GM10266 (cell line): ENCODE results near the gene GPR107.
"Not testable (repeated sequence)": the region's sequence is repeated elsewhere in the genome, so short reads cannot be mapped to it uniquely, and the experiment has no call there.

Experiments
- DNase-seq: peaks from one replicate; pipeline ENCODE4 v3.0.0; 2012; ENCODE audit errors: extremely low spot score
- TF ChIP-seq, protein P1 (sequence below): IDR thresholded peaks from 2 replicates; pipeline ENCODE4 v1.5.1; 2012; ENCODE audit warnings: mild to moderate bottlenecking, low read depth; ENCODE audit not compliant: control insufficient read depth, insufficient read depth; ENCODE audit errors: missing control alignments

GPR107 gene

DNA sequence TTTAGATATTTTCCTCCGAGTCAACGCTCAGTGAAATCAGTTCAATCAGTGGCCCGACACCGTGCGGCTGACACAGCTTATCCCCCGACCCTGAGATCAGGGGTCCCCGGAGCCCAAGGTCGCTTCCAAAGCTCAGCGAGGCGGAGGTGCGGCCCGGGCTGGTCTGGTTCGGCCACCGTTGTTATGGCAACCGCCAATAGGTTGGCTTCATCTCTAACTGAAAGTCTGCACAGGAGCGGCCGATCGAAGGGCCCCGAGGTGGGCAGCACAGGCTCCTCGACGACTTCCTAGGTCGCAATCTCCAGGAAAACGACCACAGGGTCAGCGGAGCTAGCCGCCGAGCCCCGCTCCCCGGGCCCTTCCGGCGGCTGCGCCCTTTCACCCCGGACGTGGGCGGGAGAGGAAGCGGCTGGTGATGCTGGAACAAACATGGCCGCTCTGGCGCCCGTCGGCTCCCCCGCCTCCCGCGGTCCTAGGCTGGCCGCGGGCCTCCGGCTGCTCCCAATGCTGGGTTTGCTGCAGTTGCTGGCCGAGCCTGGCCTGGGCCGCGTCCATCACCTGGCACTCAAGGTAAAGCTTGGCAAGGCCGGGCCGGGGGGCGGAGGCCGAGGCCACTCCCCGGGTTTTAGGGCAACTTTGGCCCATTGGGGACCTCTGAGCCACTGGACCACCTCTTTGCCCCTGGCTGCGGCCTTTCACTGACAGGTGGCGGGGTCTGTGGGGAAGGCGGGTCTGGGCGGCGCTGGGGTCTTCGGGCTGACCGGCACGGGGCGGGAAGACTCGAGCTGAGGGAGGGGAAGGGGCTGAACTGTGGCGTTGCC is at the start of gene GPR107:
Gene GPR107 (plus strand): TSS at position 403 of the 821 bp plus-strand sequence. CDS start 27 bp downstream, at position 430.
- TF ChIP-seq, protein P1, sequence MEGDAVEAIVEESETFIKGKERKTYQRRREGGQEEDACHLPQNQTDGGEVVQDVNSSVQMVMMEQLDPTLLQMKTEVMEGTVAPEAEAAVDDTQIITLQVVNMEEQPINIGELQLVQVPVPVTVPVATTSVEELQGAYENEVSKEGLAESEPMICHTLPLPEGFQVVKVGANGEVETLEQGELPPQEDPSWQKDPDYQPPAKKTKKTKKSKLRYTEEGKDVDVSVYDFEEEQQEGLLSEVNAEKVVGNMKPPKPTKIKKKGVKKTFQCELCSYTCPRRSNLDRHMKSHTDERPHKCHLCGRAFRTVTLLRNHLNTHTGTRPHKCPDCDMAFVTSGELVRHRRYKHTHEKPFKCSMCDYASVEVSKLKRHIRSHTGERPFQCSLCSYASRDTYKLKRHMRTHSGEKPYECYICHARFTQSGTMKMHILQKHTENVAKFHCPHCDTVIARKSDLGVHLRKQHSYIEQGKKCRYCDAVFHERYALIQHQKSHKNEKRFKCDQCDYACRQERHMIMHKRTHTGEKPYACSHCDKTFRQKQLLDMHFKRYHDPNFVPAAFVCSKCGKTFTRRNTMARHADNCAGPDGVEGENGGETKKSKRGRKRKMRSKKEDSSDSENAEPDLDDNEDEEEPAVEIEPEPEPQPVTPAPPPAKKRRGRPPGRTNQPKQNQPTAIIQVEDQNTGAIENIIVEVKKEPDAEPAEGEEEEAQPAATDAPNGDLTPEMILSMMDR: no peak
- peak; percentile 88 for DNase-seq

DNA sequence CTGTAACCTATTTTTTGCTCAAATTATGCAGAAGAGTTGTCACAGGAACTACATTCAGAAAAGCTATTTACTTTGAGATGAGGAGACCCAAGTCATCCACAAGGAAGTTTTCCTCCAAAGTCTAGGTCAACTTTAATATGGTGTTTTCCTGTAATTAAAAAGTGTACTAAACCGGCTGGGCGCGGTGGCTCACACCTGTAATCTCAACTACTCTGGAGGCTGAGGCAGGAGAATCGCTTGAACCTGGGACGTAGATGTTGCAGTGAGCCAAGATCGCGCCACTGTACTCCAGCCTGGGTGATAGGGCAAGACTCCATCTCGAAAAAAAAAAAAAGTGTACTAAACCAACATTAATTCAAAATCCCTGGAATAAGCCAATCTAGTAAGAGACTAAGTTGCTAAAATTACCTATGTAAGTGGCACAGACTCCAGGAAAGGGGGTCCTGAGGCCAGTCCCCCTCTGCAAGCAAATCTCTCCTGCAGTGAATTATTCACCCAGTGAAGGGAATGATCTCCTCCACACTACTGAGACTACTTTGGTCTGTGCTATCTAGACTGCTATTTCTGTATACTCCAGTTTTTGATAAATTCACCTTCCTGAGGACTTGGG is 49.7 kb upstream of the GPR107 start:
- TF ChIP-seq, protein P1: no peak
- no peak for DNase-seq

DNA sequence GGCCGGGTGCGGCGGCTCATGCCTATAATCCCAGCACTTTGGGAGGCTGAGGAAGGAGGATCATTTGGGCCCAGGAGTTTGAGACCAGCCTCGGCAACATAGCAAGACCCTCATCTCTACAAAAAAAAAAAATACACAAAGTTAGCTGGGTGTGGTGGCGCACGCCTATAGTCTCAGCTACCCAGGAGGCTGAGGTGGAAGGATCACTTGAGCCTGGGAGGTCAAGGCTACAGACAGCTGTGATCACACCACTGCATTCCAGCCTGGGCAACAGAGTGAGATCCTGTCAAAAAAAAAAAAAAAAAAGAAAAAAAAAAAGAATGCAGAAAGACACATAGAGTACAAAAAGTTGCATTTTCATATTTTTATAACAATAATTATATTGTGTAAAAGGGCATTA is 46.8 kb upstream of the GPR107 start:
- DNase-seq: not testable (repeated sequence)

DNA sequence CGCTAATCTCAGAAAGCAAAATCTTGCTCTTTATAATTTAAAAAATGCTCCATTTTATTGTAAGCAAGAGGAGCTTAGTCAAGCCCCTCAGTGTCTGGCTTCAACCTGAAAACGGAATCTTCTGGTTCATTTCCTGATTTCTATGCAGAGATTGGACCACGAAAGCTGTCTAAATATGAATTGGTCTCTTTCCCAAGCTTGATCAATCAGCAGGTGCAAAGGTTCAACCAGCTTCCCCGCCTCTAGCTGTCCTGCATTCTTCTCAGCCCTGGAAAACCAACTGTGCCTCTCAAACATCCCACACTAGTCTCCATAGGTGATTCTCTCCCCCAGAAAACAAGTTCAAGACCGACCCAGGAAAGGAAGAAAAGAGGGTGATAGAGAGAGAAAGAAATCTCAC is 45.2 kb upstream of the GPR107 start:
- TF ChIP-seq, protein P1: no peak
- DNase-seq: no peak

DNA sequence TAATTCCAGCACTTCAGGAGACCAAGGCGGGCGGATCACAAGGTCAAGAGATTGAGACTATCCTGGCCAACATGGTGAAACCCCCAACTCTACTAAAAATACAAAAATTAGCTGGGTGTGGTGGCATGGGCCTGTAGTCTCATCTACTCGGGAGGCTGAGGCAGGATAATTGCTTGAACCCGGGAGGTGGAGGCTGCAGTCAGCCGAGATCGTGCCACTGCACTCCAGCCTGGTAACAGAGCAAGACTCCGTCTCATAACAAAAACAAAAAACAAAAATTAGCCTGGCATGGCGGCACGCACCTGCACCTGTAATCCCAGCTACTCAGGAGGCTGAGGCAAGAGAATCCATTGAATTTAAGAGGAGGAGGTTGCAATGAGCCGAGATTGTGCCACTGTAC is 44.2 kb upstream of the GPR107 start:
- not testable (repeated sequence) for DNase-seq

DNA sequence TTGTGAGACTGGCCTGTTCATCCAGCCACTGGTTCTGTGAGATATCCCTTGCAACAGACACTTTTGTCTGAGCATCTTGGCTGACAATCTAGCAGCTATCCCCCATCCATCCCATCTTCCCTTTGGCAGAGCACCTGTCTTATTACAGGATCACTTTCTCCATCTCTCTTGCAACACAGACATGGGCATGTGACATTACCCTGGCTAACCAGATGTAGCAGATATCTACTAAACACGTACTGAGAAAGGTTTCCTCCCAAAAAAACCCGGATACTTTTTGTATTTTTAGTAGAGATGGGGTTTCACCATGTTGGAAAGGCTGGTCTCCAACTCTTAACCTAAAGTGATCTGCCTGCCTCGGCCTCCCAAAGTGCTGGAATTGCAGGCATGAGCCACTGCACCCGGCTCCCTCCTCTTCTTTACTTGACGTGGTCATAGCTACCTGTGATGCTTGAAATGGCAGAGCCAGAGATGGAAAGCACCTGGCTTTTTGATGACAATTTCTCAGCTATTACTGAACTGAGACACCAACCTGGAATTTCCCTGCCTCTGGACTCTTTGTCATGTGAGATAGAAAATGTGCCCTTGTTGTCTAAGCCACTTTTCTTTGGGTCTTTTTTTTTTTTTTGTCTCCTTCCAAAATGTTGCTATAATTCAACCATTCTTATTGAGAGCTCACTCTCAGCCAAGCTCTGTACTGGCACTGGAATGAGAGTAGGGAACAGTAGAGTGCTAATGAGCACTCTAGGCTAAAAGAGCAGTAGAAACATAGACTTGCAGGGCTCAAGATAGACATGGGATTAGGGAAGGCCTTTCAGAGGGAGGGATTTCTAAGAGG is 43.3 kb upstream of the GPR107 start:
- DNase-seq: no peak
- TF ChIP-seq, protein P1: no peak

DNA sequence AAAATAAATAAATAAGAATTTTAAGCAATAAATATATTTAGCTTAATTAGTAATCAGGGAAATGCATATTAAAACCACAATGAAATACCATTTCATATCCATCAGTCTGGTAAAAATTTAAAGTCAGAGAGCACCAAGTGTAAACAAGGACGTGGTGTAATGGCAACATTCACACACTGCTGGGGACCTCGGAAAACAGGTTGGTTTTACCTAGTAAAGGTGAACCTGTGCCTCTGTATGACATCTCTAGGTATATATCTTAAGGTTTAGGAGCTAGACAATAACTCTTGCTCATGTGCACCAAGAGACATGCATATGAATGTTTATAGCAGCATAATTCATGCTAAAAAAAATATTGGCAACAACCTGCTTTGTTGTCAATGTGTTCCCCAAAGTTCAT is 40.4 kb upstream of the GPR107 start:
- no peak for DNase-seq
- TF ChIP-seq, protein P1: no peak

DNA sequence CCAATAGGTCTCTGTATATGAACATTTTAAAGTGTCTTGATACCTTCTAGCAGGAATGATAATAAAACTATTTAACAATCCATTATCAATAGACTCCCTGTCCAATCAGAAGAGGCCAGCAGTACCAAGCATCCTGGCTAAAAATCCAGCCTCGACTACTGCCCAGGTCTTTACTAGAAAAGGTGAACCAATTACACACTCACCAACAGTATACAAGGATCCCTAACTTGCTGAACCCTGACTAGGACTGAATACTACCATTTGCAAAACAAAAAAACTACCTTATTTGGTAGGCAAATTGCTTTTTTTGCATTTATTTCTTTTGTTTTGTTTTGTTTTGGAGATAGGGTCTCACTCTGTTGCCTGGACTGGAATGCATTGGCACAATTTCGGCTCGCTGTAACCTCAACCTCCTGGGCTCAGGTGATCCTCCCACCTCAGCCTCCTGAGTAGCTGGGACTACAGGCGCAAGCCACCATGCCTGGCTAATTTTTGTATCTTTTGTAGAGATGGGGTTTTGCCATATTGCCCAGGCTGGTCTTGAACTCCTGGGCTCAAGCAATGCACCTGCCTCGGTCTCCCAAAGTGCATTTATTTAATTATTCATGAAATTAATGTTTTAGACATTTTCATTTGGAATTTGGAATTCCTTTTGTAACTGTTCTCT is 38.2 kb upstream of the GPR107 start:
- TF ChIP-seq, protein P1: no peak
- DNase-seq: no peak
